Ishikawa (cell line): ENCODE data around the gene SMYD3.

Source experiments
- CEBPB ChIP-seq: IDR thresholded peaks from 2 replicates; pipeline ENCODE4 v1.6.1; 2012
- CREB1 ChIP-seq: IDR thresholded peaks from 2 replicates; pipeline ENCODE4 v1.6.1; 2012; ENCODE audit warnings: low read depth
- EGR1 ChIP-seq: IDR thresholded peaks from 2 replicates; pipeline ENCODE4 v1.6.1; 2012
- EP300 ChIP-seq: IDR thresholded peaks from 2 replicates; pipeline ENCODE4 v1.6.1; 2012; ENCODE audit warnings: borderline replicate concordance
- FOXM1 ChIP-seq: IDR thresholded peaks from 2 replicates; pipeline ENCODE4 v1.6.1; 2012; ENCODE audit warnings: low read depth, borderline replicate concordance
- MAX ChIP-seq: IDR thresholded peaks from 2 replicates; pipeline ENCODE4 v1.6.1; 2012
- NFIC ChIP-seq: IDR thresholded peaks from 2 replicates; pipeline ENCODE4 v1.6.1; 2012
- RAD21 ChIP-seq: IDR thresholded peaks from 2 replicates; pipeline ENCODE4 v1.6.1; 2012; ENCODE audit warnings: low read depth
- TAF1 ChIP-seq: IDR thresholded peaks from 2 replicates; pipeline ENCODE4 v1.6.1; 2012; ENCODE audit warnings: low read depth, mild to moderate bottlenecking
- TCF12 ChIP-seq: IDR thresholded peaks from 2 replicates; pipeline ENCODE4 v1.6.1; 2012; ENCODE audit warnings: low read depth
- TEAD4 ChIP-seq: IDR thresholded peaks from 2 replicates; pipeline ENCODE4 v1.6.1; 2012
- USF1 ChIP-seq: IDR thresholded peaks from 2 replicates; pipeline ENCODE4 v1.6.1; 2012
- YY1 ChIP-seq: IDR thresholded peaks from 2 replicates; pipeline ENCODE4 v1.6.1; 2012; ENCODE audit warnings: low read depth
- ZBTB7A ChIP-seq: IDR thresholded peaks from 2 replicates; pipeline ENCODE4 v1.6.1; 2012; ENCODE audit warnings: low read depth
- TF ChIP-seq, protein P1 (sequence below): IDR thresholded peaks from 2 replicates; pipeline ENCODE4 v1.6.1; 2012; ENCODE audit warnings: low read depth, mild to moderate bottlenecking

The SMYD3 gene

GRCh38 chr1:245721488-245721887 lies 785.6 kb downstream of the SMYD3 start:
- no peak for TF ChIP-seq YY1
- TF ChIP-seq, protein P1, sequence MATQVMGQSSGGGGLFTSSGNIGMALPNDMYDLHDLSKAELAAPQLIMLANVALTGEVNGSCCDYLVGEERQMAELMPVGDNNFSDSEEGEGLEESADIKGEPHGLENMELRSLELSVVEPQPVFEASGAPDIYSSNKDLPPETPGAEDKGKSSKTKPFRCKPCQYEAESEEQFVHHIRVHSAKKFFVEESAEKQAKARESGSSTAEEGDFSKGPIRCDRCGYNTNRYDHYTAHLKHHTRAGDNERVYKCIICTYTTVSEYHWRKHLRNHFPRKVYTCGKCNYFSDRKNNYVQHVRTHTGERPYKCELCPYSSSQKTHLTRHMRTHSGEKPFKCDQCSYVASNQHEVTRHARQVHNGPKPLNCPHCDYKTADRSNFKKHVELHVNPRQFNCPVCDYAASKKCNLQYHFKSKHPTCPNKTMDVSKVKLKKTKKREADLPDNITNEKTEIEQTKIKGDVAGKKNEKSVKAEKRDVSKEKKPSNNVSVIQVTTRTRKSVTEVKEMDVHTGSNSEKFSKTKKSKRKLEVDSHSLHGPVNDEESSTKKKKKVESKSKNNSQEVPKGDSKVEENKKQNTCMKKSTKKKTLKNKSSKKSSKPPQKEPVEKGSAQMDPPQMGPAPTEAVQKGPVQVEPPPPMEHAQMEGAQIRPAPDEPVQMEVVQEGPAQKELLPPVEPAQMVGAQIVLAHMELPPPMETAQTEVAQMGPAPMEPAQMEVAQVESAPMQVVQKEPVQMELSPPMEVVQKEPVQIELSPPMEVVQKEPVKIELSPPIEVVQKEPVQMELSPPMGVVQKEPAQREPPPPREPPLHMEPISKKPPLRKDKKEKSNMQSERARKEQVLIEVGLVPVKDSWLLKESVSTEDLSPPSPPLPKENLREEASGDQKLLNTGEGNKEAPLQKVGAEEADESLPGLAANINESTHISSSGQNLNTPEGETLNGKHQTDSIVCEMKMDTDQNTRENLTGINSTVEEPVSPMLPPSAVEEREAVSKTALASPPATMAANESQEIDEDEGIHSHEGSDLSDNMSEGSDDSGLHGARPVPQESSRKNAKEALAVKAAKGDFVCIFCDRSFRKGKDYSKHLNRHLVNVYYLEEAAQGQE: peak; percentile 65

DNA sequence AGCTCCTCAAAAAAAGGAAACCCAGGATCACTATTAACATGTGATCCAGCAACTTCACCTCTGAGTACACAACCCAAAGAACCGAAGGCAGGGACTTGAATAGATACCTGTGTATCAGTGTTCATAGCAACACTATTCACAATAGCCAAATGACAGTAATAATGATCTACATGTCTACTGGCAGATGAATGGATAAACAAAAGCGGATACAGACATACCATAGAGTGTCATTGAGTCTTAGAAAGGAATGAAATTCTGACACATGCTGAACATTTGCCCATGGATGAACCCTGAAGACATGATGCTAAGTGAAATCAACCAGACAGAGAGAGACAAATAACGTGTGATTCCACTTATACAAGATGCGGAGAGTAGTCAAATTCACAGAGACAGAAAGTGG lies 788.1 kb downstream of the SMYD3 start:
- no peak for TF ChIP-seq ZBTB7A
- TF ChIP-seq YY1: no peak
- no peak for TF ChIP-seq EGR1
- TF ChIP-seq USF1: no peak
- TF ChIP-seq CEBPB: no peak
- TF ChIP-seq TCF12: no peak
- no peak for TF ChIP-seq EP300
- TF ChIP-seq MAX: no peak
- no peak for TF ChIP-seq CREB1
- TF ChIP-seq RAD21: no peak
- TF ChIP-seq TEAD4: no peak
- TF ChIP-seq, protein P1: no peak
- no peak for TF ChIP-seq TAF1
- no peak for TF ChIP-seq NFIC
- no peak for TF ChIP-seq FOXM1

DNA sequence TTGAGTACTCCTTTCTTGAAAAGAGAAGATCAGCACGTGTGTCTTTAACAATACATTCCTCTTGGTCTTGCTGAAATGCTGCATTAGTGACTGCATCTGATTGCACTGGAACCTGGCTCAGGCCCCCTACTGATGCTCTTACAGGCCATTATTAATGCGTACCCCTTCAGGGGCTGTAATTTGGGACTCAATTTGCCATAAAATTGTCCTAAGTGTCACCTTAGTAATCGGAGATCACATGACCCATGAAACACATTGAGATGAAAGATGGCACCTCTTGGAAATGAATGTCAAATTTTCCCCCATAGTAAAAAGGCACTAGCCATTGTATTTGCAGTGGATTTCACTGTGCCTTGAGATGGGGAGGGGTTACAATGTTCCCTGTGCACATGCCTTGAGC lies 789.0 kb downstream of the SMYD3 start:
- TF ChIP-seq TEAD4: no peak
- TF ChIP-seq CREB1: no peak
- TF ChIP-seq TAF1: no peak
- TF ChIP-seq YY1: no peak
- no peak for TF ChIP-seq EGR1

- TF ChIP-seq TAF1 (no peak), USF1 (no peak), FOXM1 (no peak), MAX (no peak), EP300 (no peak), EGR1 (no peak), CREB1 (no peak), TCF12 (no peak), YY1 (no peak), TEAD4 (no peak), RAD21 (no peak), CEBPB (no peak), ZBTB7A (no peak), NFIC (no peak)
- TF ChIP-seq, protein P1: no peak
Observed at GRCh38 chr1:245717611-245718010, 789.5 kb downstream of the SMYD3 start.

GRCh38 chr1:245716561-245716960 lies 790.5 kb downstream of the SMYD3 start:
- no peak for TF ChIP-seq CREB1

- TF ChIP-seq CREB1 (no peak), NFIC (peak; percentile 48; the same call in 1 of the 2 replicates), TEAD4 (peak; percentile 63; the same call in 1 of the 2 replicates), USF1 (no peak), MAX (no peak), TAF1 (no peak), YY1 (no peak), EGR1 (no peak), FOXM1 (no peak), TCF12 (0 out of 2 replicates have a peak, but pooled peaks have one; percentile 45), ZBTB7A (no peak), CEBPB (peak; percentile 65), RAD21 (no peak), EP300 (peak; percentile 53; the same call in 1 of the 2 replicates)
- TF ChIP-seq, protein P1: no peak
Observed at GRCh38 chr1:245715970-245716369, 791.1 kb downstream of the SMYD3 start.
